ENCODE data around the gene YIPF6. TPM values are rescaled to one million over a fixed set of nuclear protein-coding genes. Genes with fewer than 3 reads are reported as not detected.
A peak's percentile ranks its signal among the peaks of the same experiment; 100 is the strongest.

Gene YIPF6
- total and polyA plus RNA-seq, 10 donors: 3.0 to 31.3 (median 25.8) TPM

- intact Hi-C loops (cut with DNase I; ENCODE audit: low total_unique reads): no loop called here
- TF ChIP-seq POLR2AphosphoS5 (IDR thresholded peaks at IDR 0.05): no peak
- no peak for TF ChIP-seq POLR2A (IDR thresholded peaks at IDR 0.05)
- no peak for TF ChIP-seq CTCF (IDR thresholded peaks at IDR 0.05 in 8 of 11, conservative IDR thresholded peaks at IDR 0.05 in 3 of 11)
- Histone ChIP-seq H3K27ac (no peak overlapping the region), H3K27me3 (replicated peaks in 1 of 7) (no peaks in the 10 kb centered on the region), H3K4me3 (no peak overlapping the region), H3K36me3 (no peaks in the 10 kb centered on the region), H3K9me3 (no peaks in the 10 kb centered on the region), H3K4me1 (no peaks in the 10 kb centered on the region)
- 39 to 80% (median 70%) methylated on average over 4 of the region's 4 CpGs for WGBS, 5 donors
- no peak for DNase-seq
Measured at GRCh38 chrX:68487254-68487653, 11.6 kb upstream of the YIPF6 start.

DNA sequence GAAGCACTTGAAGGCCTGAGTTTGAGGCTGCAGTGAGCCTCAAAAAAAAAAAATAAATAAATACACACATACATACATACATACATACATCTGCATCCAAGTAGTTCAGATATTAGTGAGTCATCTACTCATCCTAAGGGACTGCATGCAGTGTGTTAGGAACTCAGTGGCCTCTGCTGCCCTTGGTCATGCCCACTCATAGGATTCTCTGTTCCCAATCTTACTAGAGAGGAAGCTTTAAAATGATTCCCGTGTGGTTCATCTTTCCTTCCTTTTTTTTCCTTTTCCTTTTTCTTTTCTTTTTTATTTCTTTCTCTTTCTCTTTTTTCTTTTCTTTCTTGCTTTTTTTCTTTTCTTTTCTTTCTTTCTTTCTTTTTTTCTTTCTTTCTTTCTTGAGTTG, 10.9 kb upstream of the YIPF6 start:
- 54 to 77% (median 73%) methylated on average over 1 of the region's 1 CpG for WGBS, 5 donors
- no peak for DNase-seq
- no peaks in the 10 kb centered on the region for H3K36me3 ChIP-seq
- TF ChIP-seq POLR2AphosphoS5 (IDR thresholded peaks at IDR 0.05): no peak
- TF ChIP-seq CTCF (IDR thresholded peaks at IDR 0.05 in 8 of 11, conservative IDR thresholded peaks at IDR 0.05 in 3 of 11): no peak
- no peak for TF ChIP-seq POLR2A (IDR thresholded peaks at IDR 0.05)
- intact Hi-C loops (cut with DNase I; ENCODE audit: low total_unique reads): no loop called here
- no peaks in the 10 kb centered on the region for H3K4me1 ChIP-seq
- H3K27me3 ChIP-seq (replicated peaks in 1 of 7): no peaks in the 10 kb centered on the region
- no peak overlapping the region for H3K27ac ChIP-seq
- no peak overlapping the region for H3K4me3 ChIP-seq
- no peaks in the 10 kb centered on the region for H3K9me3 ChIP-seq

- intact Hi-C loops (cut with DNase I; ENCODE audit: low total_unique reads): no loop called here
- H3K27me3 ChIP-seq (replicated peaks in 1 of 7): no peaks in the 10 kb centered on the region
- no peaks in the 10 kb centered on the region for H3K4me1 ChIP-seq
- H3K27ac ChIP-seq: no peak overlapping the region
- TF ChIP-seq CTCF (IDR thresholded peaks at IDR 0.05 in 8 of 11, conservative IDR thresholded peaks at IDR 0.05 in 3 of 11) (no peak), POLR2A (IDR thresholded peaks at IDR 0.05) (no peak), POLR2AphosphoS5 (IDR thresholded peaks at IDR 0.05) (no peak)
- DNase-seq: no peak
- no peaks in the 10 kb centered on the region for H3K36me3 ChIP-seq
- H3K9me3 ChIP-seq: no peaks in the 10 kb centered on the region
- 57 to 71% (median 66%) methylated on average over 4 of the region's 4 CpGs for WGBS, 5 donors
- H3K4me3 ChIP-seq: no peak overlapping the region
Measured at GRCh38 chrX:68488657-68489056, 10.2 kb upstream of the YIPF6 start.

DNA sequence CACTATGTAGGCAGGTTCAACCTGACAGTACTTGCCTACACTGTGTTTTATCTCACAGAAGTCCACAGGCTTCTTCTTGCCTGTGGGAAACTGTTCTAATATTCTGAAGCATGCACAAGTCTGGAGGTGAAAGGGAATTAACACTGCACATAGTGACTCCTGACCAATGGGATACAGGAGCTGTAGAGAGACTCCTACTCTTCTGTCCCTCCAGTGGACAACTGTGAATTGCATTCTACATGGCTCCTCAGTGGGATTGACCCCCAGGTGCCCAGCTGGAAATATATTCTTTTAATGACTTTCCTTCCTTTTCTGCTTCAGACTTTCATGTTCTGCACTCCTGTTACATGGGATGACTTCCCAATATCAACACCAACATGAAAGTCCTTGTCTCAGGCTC, 8.2 kb upstream of the YIPF6 start:
- Histone ChIP-seq H3K4me1 (no peaks in the 10 kb centered on the region), H3K4me3 (no peak overlapping the region), H3K36me3 (no peaks in the 10 kb centered on the region), H3K27me3 (replicated peaks in 1 of 7) (no peaks in the 10 kb centered on the region), H3K27ac (no peak overlapping the region), H3K9me3 (no peaks in the 10 kb centered on the region)
- intact Hi-C loops (cut with DNase I; ENCODE audit: low total_unique reads): no loop called here
- TF ChIP-seq POLR2AphosphoS5 (IDR thresholded peaks at IDR 0.05) (no peak), CTCF (IDR thresholded peaks at IDR 0.05 in 8 of 11, conservative IDR thresholded peaks at IDR 0.05 in 3 of 11) (peak in 1 of 11 experiments; percentile 15)
- no peak for DNase-seq
